Heart left ventricle (tissue), 16 donors: Measurements from ENCODE around the gene PDXK. TPM values are rescaled to one million over a fixed set of nuclear protein-coding genes. Genes with fewer than 3 reads are reported as not detected.

Experiments
- ATAC-seq, 4 donors: fragments of 200-7000 bp; cut with Tn5 transposase; one replicate each; pipeline ENCODE4 v1.9.1; 2020 to 2022; ENCODE audit warnings: moderate library complexity in 4 of 4, mild to moderate bottlenecking in 3 of 4, moderate number of reproducible peaks in 1 of 4
- DNase-seq, 5 donors: peaks; one replicate each; pipeline ENCODE4 v3.0.0-alpha.2; 2020
- H3K27ac ChIP-seq, 12 donors: fragments of 200-600 bp; sonication (generic) in 4 of 12; one replicate each; pipeline versions ENCODE4 v1.5.0 to v1.8.0; 2016 to 2022; ENCODE audit warnings: mild to moderate bottlenecking in 2 of 12
- H3K27me3 ChIP-seq, 9 donors: fragments of 200-600 bp; sonication (generic) in 2 of 9; one replicate each; pipeline versions ENCODE4 v1.5.1 to v1.8.0; 2016 to 2022; ENCODE audit warnings: mild to moderate bottlenecking in 3 of 9
- H3K36me3 ChIP-seq, 9 donors: fragments of 200-600 bp; sonication (generic) in 2 of 9; one replicate each; pipeline versions ENCODE4 v1.5.0 to v1.8.0; 2018 to 2022; ENCODE audit warnings: mild to moderate bottlenecking in 2 of 9
- H3K4me1 ChIP-seq, 12 donors: fragments of 200-600 bp; sonication (generic) in 4 of 12; one replicate each; pipeline versions ENCODE4 v1.5.0 to v1.8.0; 2016 to 2022; ENCODE audit warnings: mild to moderate bottlenecking in 3 of 12
- H3K4me3 ChIP-seq, 12 donors: fragments of 200-600 bp; sonication (generic) in 4 of 12; one replicate each; pipeline versions ENCODE4 v1.5.0 to v1.8.0; 2017 to 2022; ENCODE audit warnings: mild to moderate bottlenecking in 9 of 12, moderate library complexity in 4 of 12
- H3K9me3 ChIP-seq, 12 donors: fragments of 200-600 bp; sonication (generic) in 4 of 12; one replicate each; pipeline versions ENCODE4 v1.5.0 to v1.8.0; 2016 to 2022; ENCODE audit warnings: mild to moderate bottlenecking in 1 of 12
- POLR2A ChIP-seq, 2 donors: fragments of 450-650 bp; IDR thresholded peaks; one replicate each; pipeline ENCODE4 v1.6.1; 2017; ENCODE audit warnings: antibody characterized with exemption in 2 of 2, mild to moderate bottlenecking in 2 of 2, moderate library complexity in 2 of 2
- WGBS, 4 donors: extraction: QIAGEN DNeasy Blood & Tissue Kit in 2 of 4; methylation state at CpG; one replicate each; pipeline versions ENCODE4 v1.1.5 to v1.1.7; 2013 to 2018; 5-methylcytosine and 5-hydroxymethylcytosine counted together
- intact Hi-C, 10 donors: fragments of 100-400 bp; cut with DNase I; formaldehyde crosslinking; loops; one replicate each; pipeline versions ENCODE4 v1.11.1 to v1.14.2; 2022
- polyA plus RNA-seq, 2 donors: library from polyadenylated mRNA; stranded (reverse); fragments of 200-250 nt; gene quantifications; one replicate each; pipeline ENCODE4 v1.2.3, GENCODE V29; 2013
- total RNA-seq, 9 donors: library from RNA; depleted of rRNA in 2 of 9; stranded (reverse); fragments of >200 nt in 2 of 9; fragmentation: NEBNext Ultra II Directional in 3 of 9; extraction: Animal tissue kit (Norgen Biotek cat#: 25700) in 3 of 9; gene quantifications; one replicate each; pipeline versions ENCODE4 v1.1.0 to v1.2.4, GENCODE V29; 2016 to 2023
- TF ChIP-seq, protein P1 (sequence below), 12 donors: fragments of 200-600 bp; sonication (generic) in 4 of 12; IDR thresholded peaks; one replicate each; pipeline versions ENCODE4 v1.5.0 to v1.8.0; 2018 to 2022; ENCODE audit warnings: antibody characterized with exemption in 12 of 12, mild to moderate bottlenecking in 5 of 12
- donor health status: ischemic (EF 13 %, LVEDD 7.1; RV severe dilation, severe dysfunction).
- donor health status: healthy with polysubstance abuse.
- donor health status: DM: no; HTN: yes; CAD: no.
- donor health status: DM: no; HTN: no; CAD: no.
- donor health status: ischemic (EF 25% LVEDD 6.9; RV normal size, moderate dysfunction).
- donor health status: ischemic (EF 25% LVEDD 5.7; RV mildly dilated, moderate dysfunction).
- donor health status: healthy.
- donor health status: DM: yes; HTN: yes; CAD: no.
- donor health status: ischemic (EF 35%, LVEDD 5.7; RV mildly dilated, moderate dysfunction).
- donor health status: nonischemic (EF 11% LVEDD 7.7; RV severe dilation, severe dysfunction).
- donor health status: DM: yes; HTN: yes; CAD: no.
- donor health status: PGD.
- donor health status: ischemic (EF 29% LVEDD 5.4; RV normal size, mild dysfunction).
- donor health status: nonischemic (EF 23%, LVEDD 6.1; RV moderate dilation, normal function).

The PDXK gene
- total and polyA plus RNA-seq, 11 donors, result 46.5 to 105 (median 79.7) TPM

DNA sequence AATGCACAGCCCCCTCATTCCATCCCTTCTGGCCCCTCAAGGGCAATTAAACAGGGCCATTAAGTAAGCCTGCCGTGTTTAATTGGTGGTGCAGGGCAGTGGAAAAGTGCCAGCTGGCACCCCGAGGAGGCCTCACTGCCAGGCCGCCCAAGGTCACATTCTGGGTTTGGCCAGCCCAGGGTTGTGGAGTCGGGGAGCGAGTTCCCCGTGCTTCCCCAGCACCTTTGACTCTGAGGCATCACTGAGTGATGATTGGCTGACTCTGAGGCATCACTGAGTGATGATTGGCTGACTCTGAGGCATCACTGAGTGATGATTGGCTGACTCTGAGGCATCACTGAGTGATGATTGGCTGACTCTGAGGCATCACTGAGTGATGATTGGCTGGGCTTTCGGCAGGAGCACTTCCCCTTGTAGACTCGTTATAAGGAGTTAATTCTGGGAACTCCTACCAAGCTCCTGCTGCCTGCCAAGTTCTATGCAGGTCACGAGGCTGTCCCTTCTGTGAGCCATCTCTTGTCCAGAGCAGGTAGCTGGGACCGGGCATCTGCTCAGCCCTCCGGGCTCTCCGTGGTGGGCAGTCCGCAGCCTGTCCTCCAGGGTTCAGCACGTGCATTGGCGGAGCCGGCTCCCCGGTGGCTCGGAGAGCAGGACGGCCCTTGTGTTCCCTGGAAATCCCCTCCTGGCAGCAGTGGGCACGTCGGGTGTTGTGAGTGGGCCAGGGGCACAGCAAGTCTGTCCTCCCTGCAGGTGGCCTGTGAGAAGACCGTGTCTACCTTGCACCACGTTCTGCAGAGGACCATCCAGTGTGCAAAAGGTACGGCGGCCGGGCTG lies 36.2 kb downstream of the PDXK start:
- ATAC-seq (peak in 3 of 4 donors; percentile 29 to 57 (median 50)), DNase-seq (peak in 1 of 5 donors; percentile 55)
- H3K36me3 ChIP-seq, result peaks cover 0 to 91% (median 64%) of the 10 kb centered on the region in 9 donors
- H3K4me1 ChIP-seq, result peaks cover 0 to 21% (median 0%) of the 10 kb centered on the region in 12 donors
- no peaks in the 10 kb centered on the region for H3K27me3 ChIP-seq
- 73 to 83% (median 77%) methylated on average over 18 to 26 of the region's 26 CpGs for WGBS, 4 donors
- peak overlapping the region in 3 of 12 donors; percentile 9 to 61 (median 10) for H3K27ac ChIP-seq
- H3K9me3 ChIP-seq, result no peaks in the 10 kb centered on the region
- TF ChIP-seq, protein P1, sequence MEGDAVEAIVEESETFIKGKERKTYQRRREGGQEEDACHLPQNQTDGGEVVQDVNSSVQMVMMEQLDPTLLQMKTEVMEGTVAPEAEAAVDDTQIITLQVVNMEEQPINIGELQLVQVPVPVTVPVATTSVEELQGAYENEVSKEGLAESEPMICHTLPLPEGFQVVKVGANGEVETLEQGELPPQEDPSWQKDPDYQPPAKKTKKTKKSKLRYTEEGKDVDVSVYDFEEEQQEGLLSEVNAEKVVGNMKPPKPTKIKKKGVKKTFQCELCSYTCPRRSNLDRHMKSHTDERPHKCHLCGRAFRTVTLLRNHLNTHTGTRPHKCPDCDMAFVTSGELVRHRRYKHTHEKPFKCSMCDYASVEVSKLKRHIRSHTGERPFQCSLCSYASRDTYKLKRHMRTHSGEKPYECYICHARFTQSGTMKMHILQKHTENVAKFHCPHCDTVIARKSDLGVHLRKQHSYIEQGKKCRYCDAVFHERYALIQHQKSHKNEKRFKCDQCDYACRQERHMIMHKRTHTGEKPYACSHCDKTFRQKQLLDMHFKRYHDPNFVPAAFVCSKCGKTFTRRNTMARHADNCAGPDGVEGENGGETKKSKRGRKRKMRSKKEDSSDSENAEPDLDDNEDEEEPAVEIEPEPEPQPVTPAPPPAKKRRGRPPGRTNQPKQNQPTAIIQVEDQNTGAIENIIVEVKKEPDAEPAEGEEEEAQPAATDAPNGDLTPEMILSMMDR (IDR thresholded peaks at IDR 0.05), result no peak
- no peak for TF ChIP-seq POLR2A (IDR thresholded peaks at IDR 0.05)
- no peak overlapping the region for H3K4me3 ChIP-seq
- intact Hi-C loops, result loop anchor here in 1 of 10 donors (10.0 kb wide), 1 partner anchor 50 kb away; no protein-coding TSS in a partner anchor

DNA sequence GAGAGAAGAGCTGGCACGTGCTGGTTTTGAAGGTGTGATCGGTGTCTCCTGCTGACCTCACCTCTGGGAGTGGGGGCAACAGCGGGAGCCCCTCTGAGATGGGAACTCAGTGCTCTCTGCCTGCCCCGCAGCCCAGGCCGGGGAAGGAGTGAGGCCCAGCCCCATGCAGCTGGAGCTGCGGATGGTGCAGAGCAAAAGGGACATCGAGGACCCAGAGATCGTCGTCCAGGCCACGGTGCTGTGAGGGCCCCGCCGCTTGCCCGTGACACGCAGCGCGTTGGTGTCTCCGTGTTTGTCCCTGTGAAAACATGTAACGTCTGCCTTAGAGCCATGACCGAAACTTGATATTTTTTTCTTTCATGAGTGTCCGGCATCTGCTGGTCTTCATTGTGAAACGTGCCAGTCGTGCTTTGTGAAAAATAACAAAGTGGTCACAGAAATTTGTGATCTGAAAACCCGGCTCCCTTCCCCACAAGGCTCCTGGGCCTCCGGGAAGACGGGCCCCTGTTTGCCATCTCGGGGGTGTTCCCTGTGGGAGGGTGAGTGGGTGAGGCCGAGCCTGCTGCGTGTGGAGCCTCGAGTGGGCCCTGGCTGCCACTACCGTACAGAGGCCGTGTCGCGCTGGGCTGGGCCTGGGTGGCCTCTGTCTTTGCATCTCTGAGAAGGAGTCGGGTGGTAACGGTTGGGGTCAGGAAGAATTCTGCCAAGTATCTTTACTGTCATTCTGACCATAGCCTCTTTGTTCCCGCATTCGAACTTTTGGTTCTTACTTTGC lies 37.1 kb downstream of the PDXK start:
- WGBS, 4 donors, result 94 to 97% (median 96%) methylated on average over 33 to 37 of the region's 37 CpGs
- intact Hi-C loops, result loop anchor here in 1 of 10 donors (10.0 kb wide), 1 partner anchor 51 kb away; no protein-coding TSS in a partner anchor
- H3K4me1 ChIP-seq, result peaks cover 0 to 21% (median 0%) of the 10 kb centered on the region in 12 donors
- H3K4me3 ChIP-seq, result no peak overlapping the region
- H3K9me3 ChIP-seq, result no peaks in the 10 kb centered on the region
- peaks cover 0 to 91% (median 63%) of the 10 kb centered on the region in 9 donors for H3K36me3 ChIP-seq
- no peak for ATAC-seq
- H3K27ac ChIP-seq, result no peak overlapping the region
- no peak for DNase-seq
- TF ChIP-seq POLR2A (IDR thresholded peaks at IDR 0.05), result no peak
- TF ChIP-seq, protein P1 (IDR thresholded peaks at IDR 0.05), result no peak
- no peaks in the 10 kb centered on the region for H3K27me3 ChIP-seq

DNA sequence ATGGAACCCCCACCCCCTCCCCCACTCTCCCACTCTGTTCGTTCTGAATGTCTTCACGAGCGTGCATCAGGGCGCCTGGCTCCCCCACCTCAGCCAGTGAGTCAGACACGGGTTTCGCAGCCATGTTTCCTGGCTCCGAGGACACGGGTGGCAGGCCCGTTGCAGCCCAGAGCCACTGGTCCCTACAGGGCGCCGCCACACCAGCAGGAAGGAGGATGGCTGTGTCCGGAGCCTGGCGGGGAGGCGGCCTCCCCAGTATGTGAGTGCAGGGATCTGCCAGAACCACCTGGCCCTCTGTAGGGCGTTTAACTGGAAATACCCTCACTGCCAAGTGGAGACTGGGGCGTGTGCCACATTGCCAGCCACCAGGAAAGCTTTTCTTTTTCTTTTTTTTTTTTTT lies 38.7 kb downstream of the PDXK start:
- peak overlapping the region in 5 of 12 donors; percentile 29 to 82 (median 59) for H3K27ac ChIP-seq
- peaks cover 0 to 21% (median 0%) of the 10 kb centered on the region in 12 donors for H3K4me1 ChIP-seq
- H3K36me3 ChIP-seq, result peaks cover 0 to 91% (median 47%) of the 10 kb centered on the region in 9 donors
- intact Hi-C loops, result loop anchor here in 1 of 10 donors (10.0 kb wide), 1 partner anchor 53 kb away; no protein-coding TSS in a partner anchor
- TF ChIP-seq, protein P1 (IDR thresholded peaks at IDR 0.05), result no peak
- TF ChIP-seq POLR2A (IDR thresholded peaks at IDR 0.05), result no peak
- WGBS, 4 donors, result 90 to 92% (median 90%) methylated on average over 13 to 16 of the region's 16 CpGs
- H3K9me3 ChIP-seq, result no peaks in the 10 kb centered on the region
- DNase-seq (no peak), ATAC-seq (no peak)
- H3K27me3 ChIP-seq, result no peaks in the 10 kb centered on the region
- peak overlapping the region in 1 of 12 donors; percentile 5 for H3K4me3 ChIP-seq
